NOMO-1 treated with dmso at 0.1 percent for 144 hours (cell line): ENCODE data around the gene PPARD.
"Not testable (repeated sequence)": the region's sequence is repeated elsewhere in the genome, so short reads cannot be mapped to it uniquely, and the experiment has no call there.

Source experiments
- DNase-seq: peaks from one replicate; lab custom pipeline; 2025; ENCODE audit not compliant: unreplicated experiment; lab: John Stamatoyannopoulos, UW

PPARD gene

DNA sequence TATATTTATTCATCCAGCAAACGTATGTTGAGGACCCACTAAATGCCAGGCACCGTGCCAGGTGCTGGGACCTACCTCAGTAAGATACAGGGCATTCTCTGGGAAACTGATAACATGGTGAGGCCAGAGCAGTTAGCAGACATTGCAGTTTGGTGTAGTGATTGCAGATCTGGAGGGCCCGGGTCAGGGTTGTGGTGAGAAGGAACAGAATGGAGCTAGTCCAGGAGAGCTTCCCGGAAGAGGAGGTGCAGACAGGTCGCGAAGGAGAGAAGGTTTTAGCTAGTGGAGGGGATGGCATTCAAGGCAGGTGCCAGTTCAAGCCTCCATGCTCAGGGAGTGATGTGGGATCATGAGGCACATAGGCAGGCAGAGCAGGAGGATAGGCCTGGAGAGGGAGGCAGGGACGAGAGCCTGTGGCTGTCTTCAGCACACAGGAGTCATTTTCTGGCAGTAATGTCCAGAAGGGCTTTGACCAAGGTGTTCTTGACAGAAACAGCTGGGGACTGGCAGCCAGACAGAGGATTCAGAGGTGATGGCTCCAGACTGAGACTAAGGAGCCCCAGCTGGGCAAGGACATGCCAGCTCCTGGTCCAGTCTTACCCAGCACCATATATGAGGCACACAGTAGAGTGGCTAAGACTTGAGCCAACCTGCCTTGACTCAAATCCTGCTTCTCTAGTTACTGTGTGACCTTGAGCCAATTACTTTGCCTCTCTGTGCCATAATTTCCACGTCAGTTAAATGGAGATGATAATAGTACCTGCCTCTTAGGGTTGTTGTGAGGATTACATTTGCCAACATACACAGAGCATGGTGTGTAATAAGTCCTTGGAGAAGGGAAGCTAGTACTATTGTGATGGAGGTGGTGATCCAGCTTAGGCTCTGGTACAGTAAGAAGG lies 61.4 kb downstream of the PPARD start:
- DNase-seq: no peak

DNA sequence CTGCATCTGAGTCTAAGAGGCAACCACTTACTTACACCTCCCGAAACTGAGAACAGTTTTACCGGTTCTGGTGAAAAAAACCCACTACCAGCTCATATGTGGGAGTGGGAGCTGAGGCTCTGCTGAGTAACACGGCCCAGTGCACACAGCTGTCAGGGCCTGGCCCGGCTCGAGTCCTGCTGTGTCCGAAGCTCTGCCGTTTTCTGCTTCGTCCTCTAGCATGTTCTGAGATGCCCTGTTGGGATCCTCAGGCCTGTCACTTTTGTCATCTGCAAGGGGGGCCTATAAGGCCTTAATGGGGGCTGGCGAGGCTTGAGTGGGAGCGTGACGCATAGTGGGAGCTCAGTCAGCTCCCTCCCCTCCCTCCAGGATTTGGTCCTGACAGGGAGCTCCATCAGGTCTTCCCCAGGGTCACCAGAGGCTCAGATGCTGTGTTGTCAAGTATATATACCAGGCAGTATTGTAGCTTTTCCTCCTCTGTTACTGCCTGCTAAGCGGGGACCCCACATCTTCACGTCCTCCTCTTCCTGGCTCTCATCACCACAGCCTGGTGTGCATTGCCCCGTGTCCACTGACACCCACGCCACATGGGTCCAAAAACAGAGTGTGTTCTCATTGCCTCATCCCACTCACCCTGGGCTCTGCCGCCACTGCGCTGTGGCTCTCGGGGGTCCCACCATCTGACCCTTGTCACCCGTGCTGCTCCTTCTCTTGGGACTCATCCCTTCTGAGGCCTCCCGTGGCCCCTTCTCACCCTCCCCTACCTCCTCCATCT lies 64.5 kb downstream of the PPARD start:
- no peak for DNase-seq

DNA sequence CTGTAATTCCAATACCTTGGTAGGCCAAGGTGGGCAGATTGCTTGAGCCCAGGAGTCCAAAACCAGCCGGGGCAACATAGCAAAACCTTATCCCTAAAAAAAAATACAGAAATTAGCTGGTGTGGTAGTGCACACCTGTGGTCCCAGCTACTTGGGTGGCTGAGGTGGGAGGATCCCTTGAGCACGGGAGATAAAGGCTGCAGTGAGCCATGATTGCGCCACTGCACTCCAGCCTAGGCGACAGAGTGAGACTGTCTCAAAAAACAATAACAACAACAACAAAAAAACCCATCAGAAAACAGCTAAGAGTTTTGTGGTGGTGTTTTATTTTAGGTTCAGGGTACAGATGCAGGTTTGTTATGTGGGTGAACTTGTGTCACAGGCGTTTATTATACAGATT lies 66.9 kb downstream of the PPARD start:
- DNase-seq: no peak

DNA sequence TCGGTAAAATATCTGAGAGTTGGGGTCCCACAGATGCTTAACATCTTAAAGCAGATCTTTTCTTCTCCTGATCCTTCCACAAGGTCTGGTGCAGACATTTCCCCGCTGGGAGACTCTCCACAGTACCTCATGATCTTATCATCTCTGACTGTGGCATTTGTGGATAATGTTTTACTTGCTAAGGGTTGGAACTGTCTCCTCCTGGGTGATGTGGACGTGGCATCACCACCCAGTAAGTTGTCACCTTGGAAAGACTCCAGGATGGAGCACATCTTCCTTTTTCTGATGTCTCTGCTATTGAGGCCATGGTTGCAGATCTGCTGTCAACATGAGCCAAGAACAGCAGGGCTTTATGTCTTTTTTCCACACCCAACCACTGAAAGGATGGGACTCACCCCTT lies 67.8 kb downstream of the PPARD start:
- no peak for DNase-seq

DNA sequence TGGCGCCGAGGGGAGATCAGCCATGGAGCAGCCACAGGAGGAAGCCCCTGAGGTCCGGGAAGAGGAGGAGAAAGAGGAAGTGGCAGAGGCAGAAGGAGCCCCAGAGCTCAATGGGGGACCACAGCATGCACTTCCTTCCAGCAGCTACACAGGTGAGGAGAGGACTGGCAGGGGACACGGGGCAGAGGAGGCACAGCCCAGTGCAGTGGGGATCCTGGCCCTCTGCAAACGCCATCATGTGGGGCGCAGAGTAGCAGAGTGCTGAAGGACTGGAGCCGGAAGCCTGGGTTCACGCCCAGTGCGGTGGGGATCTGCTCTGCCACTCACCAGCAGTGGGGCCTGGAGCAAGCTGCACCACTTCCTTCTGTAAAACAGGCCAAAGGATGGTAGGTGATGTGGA lies 68.7 kb downstream of the PPARD start:
- DNase-seq: no peak

DNA sequence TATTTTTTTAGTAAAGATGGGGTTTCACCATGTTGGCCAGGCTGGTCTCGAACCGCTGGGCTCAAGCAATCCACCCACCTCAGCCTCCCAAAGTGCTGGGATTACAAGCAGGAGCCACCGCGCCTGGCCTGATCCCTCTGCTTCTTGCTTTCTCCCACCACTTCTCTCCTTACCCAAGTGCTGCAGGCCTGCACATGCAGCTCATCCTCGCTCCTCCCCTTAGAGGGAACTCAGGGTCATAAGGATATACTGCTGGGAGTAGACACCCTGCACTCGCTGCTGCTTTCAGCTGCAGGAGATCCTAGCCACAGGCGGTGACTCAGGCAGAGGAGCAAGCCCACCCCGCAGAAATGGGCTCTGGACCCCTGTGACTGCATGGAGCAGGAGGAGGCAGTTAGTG lies 69.7 kb downstream of the PPARD start:
- DNase-seq: no peak

DNA sequence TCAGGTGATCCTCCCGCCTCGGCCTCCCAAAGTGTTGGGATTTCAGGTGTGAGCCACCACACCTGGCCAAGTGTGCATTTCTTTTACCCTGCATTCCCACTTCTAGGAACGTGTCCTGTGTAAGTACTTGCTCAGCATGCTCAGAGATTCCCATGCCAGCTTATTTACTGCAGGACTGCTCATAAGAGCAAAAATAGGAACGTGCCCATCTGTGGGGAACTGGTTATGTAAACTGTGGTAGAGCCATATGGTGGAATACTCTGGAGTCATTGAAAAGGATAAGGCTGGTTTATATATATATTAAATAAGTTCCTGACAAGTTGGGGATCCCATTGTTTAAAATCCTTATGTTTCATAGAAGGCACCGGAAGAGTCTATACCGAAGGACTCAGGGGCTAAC lies 71.6 kb downstream of the PPARD start:
- no peak for DNase-seq

DNA sequence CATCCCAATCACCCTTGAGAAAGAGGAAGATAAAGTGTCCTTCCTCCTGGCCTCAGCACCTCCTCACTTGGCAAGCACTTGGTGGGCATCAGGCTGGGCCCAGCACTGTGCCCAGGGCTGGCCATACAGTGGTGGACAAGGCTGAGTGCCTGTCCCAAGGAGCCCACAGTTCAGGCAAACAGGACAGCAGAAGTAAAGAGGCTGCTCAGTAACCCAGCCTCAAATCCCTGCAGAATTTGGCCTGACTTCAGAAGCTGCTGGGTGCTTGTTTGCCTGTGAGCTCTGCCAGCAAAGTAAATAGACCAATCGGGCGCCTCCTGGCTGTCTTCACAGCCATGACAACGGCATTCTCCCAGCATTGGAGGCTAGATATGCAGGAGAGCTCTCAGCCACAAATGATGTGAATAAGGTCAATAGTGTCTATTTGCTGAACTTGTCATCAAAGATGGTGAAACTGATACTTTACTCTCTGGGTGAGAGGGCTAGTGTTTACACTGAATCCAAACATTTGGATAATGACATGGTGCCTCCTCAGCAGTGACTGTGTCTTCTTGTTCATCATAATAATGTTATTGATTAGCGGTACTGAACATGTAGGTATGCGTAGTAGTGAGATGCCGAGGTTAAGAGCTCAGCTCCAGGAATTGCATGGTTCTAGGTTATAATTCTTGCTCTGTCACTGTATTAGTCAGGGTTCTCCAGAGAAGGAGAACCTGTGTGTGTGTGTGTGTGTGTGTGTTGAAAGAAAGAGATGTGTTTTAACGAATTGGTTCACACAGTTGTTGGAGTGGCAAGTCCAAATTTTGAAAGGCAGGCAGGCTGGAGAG lies 72.9 kb downstream of the PPARD start:
- DNase-seq: no peak

DNA sequence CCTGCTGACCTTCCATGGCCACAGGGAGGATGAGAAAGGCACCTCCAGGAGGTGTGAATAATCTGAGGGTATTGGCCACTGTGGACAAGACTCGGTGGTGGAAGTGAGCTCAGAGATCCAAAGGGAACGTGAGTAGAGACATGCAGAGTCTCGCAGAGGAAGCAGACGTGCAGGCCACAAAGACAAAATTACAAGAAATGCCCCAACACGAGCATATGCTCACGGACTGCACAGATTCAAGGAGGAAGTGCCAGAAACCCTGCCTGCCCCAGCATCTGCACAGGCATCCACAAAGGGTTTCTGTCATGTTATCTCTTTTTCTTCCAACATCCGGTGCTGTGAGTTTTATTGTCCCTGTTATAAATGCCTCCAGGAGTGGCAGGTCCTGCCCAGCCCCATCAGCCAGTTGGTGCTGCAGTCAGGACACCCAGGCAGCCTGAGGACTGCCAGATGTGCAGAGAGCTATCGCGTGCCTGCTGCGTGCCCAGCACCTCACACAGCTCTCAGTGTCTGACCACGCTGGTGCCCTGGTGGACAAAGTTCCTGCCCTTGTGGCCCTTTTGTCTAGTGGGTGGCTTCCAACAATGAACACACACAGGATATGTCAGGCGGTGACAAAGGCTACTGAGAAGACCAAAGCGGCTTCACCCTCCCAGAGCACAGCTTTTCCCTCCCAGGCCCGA lies 75.8 kb downstream of the PPARD start:
- DNase-seq: no peak

DNA sequence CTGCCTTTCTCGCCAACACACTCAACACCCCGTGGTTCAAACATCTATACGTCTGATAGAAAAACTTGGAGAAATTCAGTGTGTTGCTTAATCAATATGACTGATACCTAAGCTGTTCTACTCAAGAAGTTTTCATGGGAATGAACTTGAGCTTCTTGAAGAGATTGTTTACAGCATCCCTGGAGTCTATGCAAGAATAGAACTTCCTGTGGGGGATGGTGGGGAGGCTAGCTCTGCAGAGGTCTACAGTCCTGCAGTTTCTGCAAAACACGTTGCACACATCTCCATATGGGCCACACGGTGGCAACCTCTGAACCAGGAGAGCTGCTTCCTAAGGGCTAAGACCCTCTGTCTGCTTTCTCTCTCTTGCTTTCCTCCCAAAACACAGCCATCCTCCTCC lies 77.1 kb downstream of the PPARD start:
- peak; percentile 16 for DNase-seq

DNA sequence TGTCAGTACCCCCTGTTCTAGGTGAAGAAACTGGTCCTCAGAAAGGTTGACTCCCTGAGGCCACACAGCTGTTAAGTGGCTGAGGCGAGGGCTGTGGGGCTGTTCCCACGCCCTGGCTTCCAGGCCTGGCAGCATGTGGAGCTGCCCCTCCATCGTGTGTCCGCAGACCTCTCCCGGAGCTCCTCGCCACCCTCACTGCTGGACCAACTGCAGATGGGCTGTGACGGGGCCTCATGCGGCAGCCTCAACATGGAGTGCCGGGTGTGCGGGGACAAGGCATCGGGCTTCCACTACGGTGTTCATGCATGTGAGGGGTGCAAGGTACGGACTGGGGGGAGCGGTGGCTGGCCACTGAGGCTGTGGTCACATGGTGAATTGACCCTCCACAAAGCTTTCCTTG lies 77.6 kb downstream of the PPARD start:
- DNase-seq: no peak

DNA sequence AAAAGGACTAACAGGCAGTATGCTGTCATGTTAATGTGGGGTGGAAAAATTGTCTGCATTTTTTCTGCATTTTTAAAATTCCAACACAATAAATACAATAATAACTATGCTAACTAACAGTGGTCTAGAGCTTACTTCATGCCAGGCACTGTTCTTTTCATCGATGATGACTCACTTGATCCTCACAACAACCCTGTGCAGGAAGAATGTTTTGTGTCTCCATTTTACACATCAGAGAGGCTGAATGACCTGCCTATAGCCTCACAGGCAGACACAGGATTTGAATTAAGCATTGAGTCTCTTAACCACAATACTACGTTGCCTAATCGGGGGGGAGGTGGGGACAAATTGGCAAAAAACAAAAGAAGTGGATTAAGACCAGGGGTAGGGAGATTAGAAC lies 82.9 kb downstream of the PPARD start:
- no peak for DNase-seq

DNA sequence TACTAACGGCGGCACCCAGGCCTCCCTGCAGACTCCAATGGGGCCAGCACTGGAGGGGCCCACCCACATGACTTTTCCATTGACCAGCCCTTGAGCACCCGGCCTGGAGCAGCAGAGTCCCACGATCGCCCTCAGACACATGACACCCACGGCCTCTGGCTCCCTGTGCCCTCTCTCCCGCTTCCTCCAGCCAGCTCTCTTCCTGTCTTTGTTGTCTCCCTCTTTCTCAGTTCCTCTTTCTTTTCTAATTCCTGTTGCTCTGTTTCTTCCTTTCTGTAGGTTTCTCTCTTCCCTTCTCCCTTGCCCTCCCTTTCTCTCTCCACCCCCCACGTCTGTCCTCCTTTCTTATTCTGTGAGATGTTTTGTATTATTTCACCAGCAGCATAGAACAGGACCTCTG lies 83.7 kb downstream of the PPARD start:
- DNase-seq: peak; percentile 29

DNA sequence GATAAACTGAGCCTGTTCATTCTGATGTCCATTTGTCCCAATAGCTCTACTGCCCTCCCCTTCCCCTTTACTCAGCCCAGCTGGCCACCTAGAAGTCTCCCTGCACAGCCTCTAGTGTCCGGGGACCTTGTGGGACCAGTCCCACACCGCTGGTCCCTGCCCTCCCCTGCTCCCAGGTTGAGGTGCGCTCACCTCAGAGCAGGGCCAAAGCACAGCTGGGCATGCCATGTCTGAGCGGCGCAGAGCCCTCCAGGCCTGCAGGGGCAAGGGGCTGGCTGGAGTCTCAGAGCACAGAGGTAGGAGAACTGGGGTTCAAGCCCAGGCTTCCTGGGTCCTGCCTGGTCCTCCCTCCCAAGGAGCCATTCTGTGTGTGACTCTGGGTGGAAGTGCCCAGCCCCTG lies 85.1 kb downstream of the PPARD start:
- DNase-seq: no peak

DNA sequence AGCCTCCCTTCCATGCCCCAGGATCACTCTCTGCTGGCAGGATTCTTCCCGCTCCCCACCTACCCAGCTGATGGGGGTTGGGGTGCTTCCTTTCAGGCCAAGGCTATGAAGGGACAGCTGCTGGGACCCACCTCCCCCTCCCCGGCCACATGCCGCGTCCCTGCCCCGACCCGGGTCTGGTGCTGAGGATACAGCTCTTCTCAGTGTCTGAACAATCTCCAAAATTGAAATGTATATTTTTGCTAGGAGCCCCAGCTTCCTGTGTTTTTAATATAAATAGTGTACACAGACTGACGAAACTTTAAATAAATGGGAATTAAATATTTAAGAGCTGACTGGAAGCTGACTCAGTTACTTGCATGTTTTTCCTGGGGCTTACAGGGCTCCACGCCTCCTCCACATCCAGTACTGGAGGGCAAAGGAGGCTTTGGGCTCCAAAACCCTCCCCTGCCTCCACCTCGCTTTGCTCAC lies 85.5 kb downstream of the PPARD start:
- DNase-seq: no peak

DNA sequence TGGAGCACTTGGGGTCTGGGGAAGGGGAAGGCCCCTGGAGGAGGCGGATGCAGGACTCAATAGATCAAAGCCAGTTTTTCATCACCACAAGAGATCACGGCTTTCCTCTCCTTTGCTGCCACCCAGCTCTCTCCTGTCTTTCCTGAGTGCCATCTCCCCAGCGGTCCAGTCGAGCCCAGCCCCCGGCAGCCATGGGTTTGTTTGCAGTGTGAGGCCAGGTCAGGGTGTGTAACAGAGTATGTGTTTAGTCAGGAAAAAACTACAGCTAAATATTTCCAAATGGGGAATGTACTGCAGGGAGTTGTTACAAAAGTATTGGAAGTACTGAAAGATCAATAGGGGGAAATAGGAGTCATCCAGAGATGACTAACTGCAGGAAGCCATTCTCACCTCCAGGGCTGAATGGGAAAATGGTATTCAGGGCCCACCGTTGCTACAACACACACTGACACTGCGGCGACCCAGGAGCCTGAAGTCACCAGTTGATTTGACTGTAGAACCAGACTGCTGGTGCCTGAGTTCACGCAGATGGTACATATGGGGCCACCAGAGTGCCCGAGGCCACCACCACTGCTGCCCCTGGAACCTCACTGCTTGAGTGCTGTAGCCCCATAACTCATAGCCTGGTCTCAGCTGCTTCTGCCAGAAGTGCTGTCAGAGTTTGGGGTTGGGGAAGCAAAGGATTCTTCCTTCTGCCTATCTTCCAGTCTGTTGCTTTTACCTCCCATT lies 86.2 kb downstream of the PPARD start:
- no peak for DNase-seq

DNA sequence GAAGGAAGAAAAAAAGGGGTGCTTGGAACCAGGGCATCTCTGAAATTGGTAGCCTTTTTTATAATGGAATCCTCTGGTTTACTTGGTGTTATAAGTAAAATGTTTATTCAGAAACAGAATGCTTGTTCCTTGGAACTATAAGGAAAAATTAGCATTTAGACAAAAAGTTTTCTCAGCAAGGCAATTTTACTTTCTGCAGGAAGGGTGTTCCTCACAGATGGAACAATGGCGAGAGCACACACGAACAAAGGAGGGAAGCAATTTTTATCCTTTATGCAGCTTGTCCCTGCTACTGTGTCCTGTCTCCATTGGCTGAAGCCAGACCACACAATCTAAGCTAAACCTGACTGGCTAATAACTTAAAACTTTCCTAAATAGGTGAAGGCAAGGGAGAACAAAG lies 87.1 kb downstream of the PPARD start:
- DNase-seq: no peak

DNA sequence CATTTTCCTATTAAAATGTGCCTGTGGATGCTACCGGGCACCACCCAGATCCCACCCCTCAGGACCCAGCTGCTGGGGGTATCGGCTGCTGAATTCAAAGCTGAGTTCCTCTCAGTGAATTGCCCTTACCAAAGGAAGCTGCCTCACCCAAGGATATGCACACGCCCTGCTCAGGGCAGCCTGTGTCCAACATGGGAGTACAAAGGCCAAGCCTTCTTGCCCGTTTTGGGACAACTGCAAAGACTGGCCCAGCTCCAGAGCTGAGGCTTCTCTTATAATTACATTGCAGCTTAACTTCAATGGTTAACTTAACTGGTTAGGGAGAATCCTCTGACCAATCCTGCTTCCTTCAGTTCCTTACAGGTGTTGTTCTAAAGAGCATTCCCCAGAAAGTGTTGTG lies 89.9 kb downstream of the PPARD start:
- no peak for DNase-seq

DNA sequence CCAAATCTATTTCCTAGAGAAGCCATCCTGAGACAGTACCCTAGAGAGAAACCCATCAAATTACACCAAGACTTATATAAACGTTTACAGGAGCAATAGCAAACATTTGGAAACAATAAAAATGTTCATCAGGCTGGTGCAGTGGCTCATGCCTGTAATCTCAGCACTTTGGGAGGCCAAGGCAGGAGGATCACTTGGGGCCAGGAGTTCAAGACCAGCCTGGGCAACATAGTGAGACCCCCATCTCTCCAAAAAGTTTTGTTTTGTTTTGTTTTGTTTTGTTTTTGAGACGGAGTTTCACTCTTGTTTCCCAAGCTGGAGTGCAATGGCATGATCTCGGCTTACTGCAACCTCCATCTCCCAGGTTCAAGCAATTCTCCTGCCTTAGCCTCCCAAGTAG lies 90.3 kb downstream of the PPARD start:
- DNase-seq: not testable (repeated sequence)
